ENCODE results near the gene TRIM43.
"Not testable (repeated sequence)": the region's sequence is repeated elsewhere in the genome, so short reads cannot be mapped to it uniquely, and the experiment has no call there.

- not testable (repeated sequence) for TF ChIP-seq CTCF, POLR2A (IDR thresholded peaks at IDR 0.05)
Measured at GRCh38 chr2:95609764-95610163, 18.0 kb downstream of the TRIM43 start.
